ENCODE data around the gene SKIC2.

The SKIC2 gene

GRCh38 chr6:31954511-31954910 is 4.5 kb upstream of the SKIC2 start:
- no peak overlapping the region for H3K27ac ChIP-seq (ENCODE audit: low read length)
- no peaks in the 10 kb centered on the region for H3K9me3 ChIP-seq (ENCODE audit: control insufficient read depth in 2 of 2, low read length in 2 of 2)
- H3K4me3 ChIP-seq (ENCODE audit: low read length in 2 of 2): no peak overlapping the region
- H3K4me1 ChIP-seq (ENCODE audit: control insufficient read depth, insufficient read depth, low read length): peaks cover 16% of the 10 kb centered on the region
- H3K9ac ChIP-seq (ENCODE audit: low read length in 2 of 2): no peak overlapping the region
- H3K27me3 ChIP-seq (ENCODE audit: control insufficient read depth in 1 of 2, insufficient read depth in 2 of 2, low read length in 2 of 2): no peaks in the 10 kb centered on the region
- peaks cover 44 to 45% of the 10 kb centered on the region in 2 donors for H3K36me3 ChIP-seq (ENCODE audit: control insufficient read depth in 2 of 2, insufficient read depth in 2 of 2, low read length in 2 of 2)

DNA sequence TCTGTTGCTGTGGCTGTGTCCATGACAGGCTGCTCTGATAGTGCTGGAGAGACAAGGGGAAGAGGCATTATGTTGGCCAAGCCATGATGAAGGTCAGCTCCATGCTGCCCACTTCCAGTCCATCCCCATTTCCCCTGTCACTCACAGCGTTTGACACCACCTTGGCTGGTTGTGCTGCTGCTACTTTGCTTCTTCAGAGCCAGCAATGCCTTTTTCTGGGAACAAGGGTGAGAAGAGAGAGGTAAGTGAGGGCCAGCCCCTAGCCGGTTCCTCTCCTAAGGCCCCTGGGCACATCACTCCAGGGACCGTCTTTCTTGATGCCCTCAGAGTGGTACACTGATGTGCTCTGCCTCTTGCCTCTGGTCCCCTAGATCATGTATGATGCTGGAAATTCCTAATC is 2.2 kb upstream of the SKIC2 start:
- H3K9ac ChIP-seq (ENCODE audit: low read length in 2 of 2): peak overlapping the region in 1 of 2 donors; percentile 51
- H3K9me3 ChIP-seq (ENCODE audit: control insufficient read depth in 2 of 2, low read length in 2 of 2): no peaks in the 10 kb centered on the region
- no peak overlapping the region for H3K27ac ChIP-seq (ENCODE audit: low read length)
- no peak overlapping the region for H3K4me3 ChIP-seq (ENCODE audit: low read length in 2 of 2)
- H3K4me1 ChIP-seq (ENCODE audit: control insufficient read depth, insufficient read depth, low read length): peaks cover 21% of the 10 kb centered on the region
- no peaks in the 10 kb centered on the region for H3K27me3 ChIP-seq (ENCODE audit: control insufficient read depth in 1 of 2, insufficient read depth in 2 of 2, low read length in 2 of 2)
- peaks cover 52% of the 10 kb centered on the region in 2 donors for H3K36me3 ChIP-seq (ENCODE audit: control insufficient read depth in 2 of 2, insufficient read depth in 2 of 2, low read length in 2 of 2)

DNA sequence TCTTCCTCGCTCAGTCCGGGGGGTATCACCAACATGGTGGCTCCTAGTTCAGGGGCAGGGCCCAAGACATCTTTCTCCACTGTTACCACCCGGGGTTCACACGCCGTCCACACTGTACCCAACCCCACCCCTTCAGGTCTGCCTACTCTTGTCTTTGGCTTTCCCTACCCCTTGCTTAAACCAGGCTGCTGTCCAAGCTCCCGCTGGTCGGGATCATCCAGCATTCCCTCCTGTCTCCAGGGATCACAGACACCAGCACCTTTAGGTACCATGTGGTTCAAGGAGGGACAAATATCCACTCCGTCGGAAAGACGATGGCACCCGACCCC is 599 bp upstream of the SKIC2 start:
- peak overlapping the region; percentile 91 to 99 for H3K9ac ChIP-seq (ENCODE audit: low read length in 2 of 2)
- H3K4me1 ChIP-seq (ENCODE audit: control insufficient read depth, insufficient read depth, low read length): peaks cover 21% of the 10 kb centered on the region
- H3K27ac ChIP-seq (ENCODE audit: low read length): peak overlapping the region; percentile 92
- no peaks in the 10 kb centered on the region for H3K27me3 ChIP-seq (ENCODE audit: control insufficient read depth in 1 of 2, insufficient read depth in 2 of 2, low read length in 2 of 2)
- H3K4me3 ChIP-seq (ENCODE audit: low read length in 2 of 2): peak overlapping the region; percentile 86 to 100
- H3K9me3 ChIP-seq (ENCODE audit: control insufficient read depth in 2 of 2, low read length in 2 of 2): no peaks in the 10 kb centered on the region
- peaks cover 53 to 54% of the 10 kb centered on the region in 2 donors for H3K36me3 ChIP-seq (ENCODE audit: control insufficient read depth in 2 of 2, insufficient read depth in 2 of 2, low read length in 2 of 2)

- no peaks in the 10 kb centered on the region for H3K9me3 ChIP-seq (ENCODE audit: control insufficient read depth in 2 of 2, low read length in 2 of 2)
- no peak overlapping the region for H3K27ac ChIP-seq (ENCODE audit: low read length)
- no peak overlapping the region for H3K9ac ChIP-seq (ENCODE audit: low read length in 2 of 2)
- peaks cover 47 to 57% of the 10 kb centered on the region in 2 donors for H3K36me3 ChIP-seq (ENCODE audit: control insufficient read depth in 2 of 2, insufficient read depth in 2 of 2, low read length in 2 of 2)
- peaks cover 21% of the 10 kb centered on the region for H3K4me1 ChIP-seq (ENCODE audit: control insufficient read depth, insufficient read depth, low read length)
- H3K27me3 ChIP-seq (ENCODE audit: control insufficient read depth in 1 of 2, insufficient read depth in 2 of 2, low read length in 2 of 2): no peaks in the 10 kb centered on the region
- H3K4me3 ChIP-seq (ENCODE audit: low read length in 2 of 2): no peak overlapping the region
Measured at GRCh38 chr6:31961616-31962015, 2.6 kb downstream of the SKIC2 start.

GRCh38 chr6:31963921-31964320 is 4.9 kb downstream of the SKIC2 start:
- Histone ChIP-seq H3K36me3 (ENCODE audit: control insufficient read depth in 2 of 2, insufficient read depth in 2 of 2, low read length in 2 of 2) (peaks cover 59 to 71% of the 10 kb centered on the region in 2 donors), H3K9me3 (ENCODE audit: control insufficient read depth in 2 of 2, low read length in 2 of 2) (no peaks in the 10 kb centered on the region), H3K27me3 (ENCODE audit: control insufficient read depth in 1 of 2, insufficient read depth in 2 of 2, low read length in 2 of 2) (no peaks in the 10 kb centered on the region), H3K27ac (ENCODE audit: low read length) (no peak overlapping the region), H3K4me3 (ENCODE audit: low read length in 2 of 2) (no peak overlapping the region), H3K9ac (ENCODE audit: low read length in 2 of 2) (no peak overlapping the region), H3K4me1 (ENCODE audit: control insufficient read depth, insufficient read depth, low read length) (peaks cover 11% of the 10 kb centered on the region)

DNA sequence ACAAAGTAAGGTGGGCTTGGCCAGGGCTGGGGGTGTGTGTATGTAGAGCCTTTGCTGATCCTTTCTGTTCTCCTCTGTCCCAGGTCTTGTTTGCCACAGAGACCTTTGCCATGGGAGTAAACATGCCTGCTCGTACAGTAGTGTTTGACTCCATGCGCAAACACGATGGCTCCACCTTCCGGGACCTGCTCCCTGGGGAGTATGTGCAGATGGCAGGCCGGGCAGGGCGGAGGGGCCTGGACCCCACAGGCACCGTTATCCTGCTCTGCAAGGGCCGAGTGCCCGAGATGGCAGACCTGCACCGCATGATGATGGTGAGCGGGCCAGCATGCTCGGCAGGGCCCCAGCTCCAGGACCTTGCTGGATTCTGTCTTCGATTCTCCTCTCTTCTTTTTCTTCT is 6.7 kb downstream of the SKIC2 start:
- Histone ChIP-seq H3K36me3 (ENCODE audit: control insufficient read depth in 2 of 2, insufficient read depth in 2 of 2, low read length in 2 of 2) (peaks cover 64 to 77% of the 10 kb centered on the region in 2 donors), H3K27me3 (ENCODE audit: control insufficient read depth in 1 of 2, insufficient read depth in 2 of 2, low read length in 2 of 2) (no peaks in the 10 kb centered on the region), H3K27ac (ENCODE audit: low read length) (no peak overlapping the region), H3K9ac (ENCODE audit: low read length in 2 of 2) (no peak overlapping the region), H3K9me3 (ENCODE audit: control insufficient read depth in 2 of 2, low read length in 2 of 2) (no peaks in the 10 kb centered on the region), H3K4me3 (ENCODE audit: low read length in 2 of 2) (no peak overlapping the region), H3K4me1 (ENCODE audit: control insufficient read depth, insufficient read depth, low read length) (peaks cover 15% of the 10 kb centered on the region)

DNA sequence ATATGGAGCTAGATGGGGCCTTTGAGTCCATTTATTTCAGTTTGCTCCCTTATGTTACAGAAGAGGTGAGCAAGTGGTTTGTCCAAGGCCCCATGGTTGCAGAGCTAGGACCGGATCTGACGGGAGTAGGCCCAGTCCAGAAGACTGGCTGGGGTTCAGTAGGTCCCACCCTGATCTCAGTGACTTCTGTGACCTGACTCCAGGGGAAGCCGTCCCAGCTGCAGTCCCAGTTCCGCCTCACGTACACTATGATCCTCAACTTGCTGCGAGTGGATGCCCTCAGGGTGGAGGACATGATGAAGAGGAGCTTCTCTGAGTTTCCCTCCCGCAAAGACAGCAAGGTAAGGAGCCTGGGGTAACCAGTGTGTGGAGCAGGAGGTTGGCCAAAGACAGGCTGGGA is 7.5 kb downstream of the SKIC2 start:
- Histone ChIP-seq H3K4me1 (ENCODE audit: control insufficient read depth, insufficient read depth, low read length) (peaks cover 23% of the 10 kb centered on the region), H3K36me3 (ENCODE audit: control insufficient read depth in 2 of 2, insufficient read depth in 2 of 2, low read length in 2 of 2) (peaks cover 56 to 69% of the 10 kb centered on the region in 2 donors), H3K9ac (ENCODE audit: low read length in 2 of 2) (no peak overlapping the region), H3K27ac (ENCODE audit: low read length) (no peak overlapping the region), H3K9me3 (ENCODE audit: control insufficient read depth in 2 of 2, low read length in 2 of 2) (no peaks in the 10 kb centered on the region), H3K27me3 (ENCODE audit: control insufficient read depth in 1 of 2, insufficient read depth in 2 of 2, low read length in 2 of 2) (no peaks in the 10 kb centered on the region), H3K4me3 (ENCODE audit: low read length in 2 of 2) (no peak overlapping the region)

- Histone ChIP-seq H3K4me3 (ENCODE audit: low read length in 2 of 2) (no peak overlapping the region), H3K36me3 (ENCODE audit: control insufficient read depth in 2 of 2, insufficient read depth in 2 of 2, low read length in 2 of 2) (peaks cover 49 to 61% of the 10 kb centered on the region in 2 donors), H3K9ac (ENCODE audit: low read length in 2 of 2) (no peak overlapping the region), H3K9me3 (ENCODE audit: control insufficient read depth in 2 of 2, low read length in 2 of 2) (no peaks in the 10 kb centered on the region), H3K27me3 (ENCODE audit: control insufficient read depth in 1 of 2, insufficient read depth in 2 of 2, low read length in 2 of 2) (no peaks in the 10 kb centered on the region), H3K27ac (ENCODE audit: low read length) (no peak overlapping the region), H3K4me1 (ENCODE audit: control insufficient read depth, insufficient read depth, low read length) (peaks cover 29% of the 10 kb centered on the region)
Measured at GRCh38 chr6:31966997-31967925, 8.3 kb downstream of the SKIC2 start.

DNA sequence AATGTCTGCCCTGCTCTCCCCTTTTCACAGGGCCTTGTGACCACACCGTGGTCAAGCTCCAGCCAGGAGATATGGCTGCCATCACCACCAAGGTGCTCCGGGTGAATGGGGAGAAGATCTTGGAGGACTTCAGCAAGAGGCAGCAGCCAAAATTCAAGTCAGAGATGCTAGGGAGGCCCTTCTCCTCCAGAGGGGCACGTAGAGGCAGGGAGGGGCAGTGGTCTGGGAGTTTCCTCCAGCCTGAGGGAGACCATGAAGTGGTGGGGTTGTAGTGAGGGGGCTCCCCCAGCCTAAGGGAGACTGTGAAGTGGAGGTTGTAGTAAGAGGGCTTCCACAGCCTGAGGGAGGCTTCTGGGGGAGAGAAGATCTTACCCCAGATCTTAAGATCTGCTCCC is 8.9 kb downstream of the SKIC2 start:
- Histone ChIP-seq H3K9me3 (ENCODE audit: control insufficient read depth in 2 of 2, low read length in 2 of 2) (no peaks in the 10 kb centered on the region), H3K27ac (ENCODE audit: low read length) (no peak overlapping the region), H3K9ac (ENCODE audit: low read length in 2 of 2) (no peak overlapping the region), H3K27me3 (ENCODE audit: control insufficient read depth in 1 of 2, insufficient read depth in 2 of 2, low read length in 2 of 2) (no peaks in the 10 kb centered on the region), H3K36me3 (ENCODE audit: control insufficient read depth in 2 of 2, insufficient read depth in 2 of 2, low read length in 2 of 2) (peaks cover 43 to 54% of the 10 kb centered on the region in 2 donors), H3K4me3 (ENCODE audit: low read length in 2 of 2) (no peak overlapping the region), H3K4me1 (ENCODE audit: control insufficient read depth, insufficient read depth, low read length) (peaks cover 35% of the 10 kb centered on the region)

- Histone ChIP-seq H3K27me3 (ENCODE audit: control insufficient read depth in 1 of 2, insufficient read depth in 2 of 2, low read length in 2 of 2) (no peaks in the 10 kb centered on the region), H3K4me1 (ENCODE audit: control insufficient read depth, insufficient read depth, low read length) (peaks cover 39% of the 10 kb centered on the region)
Measured at GRCh38 chr6:31968326-31968725, 9.4 kb downstream of the SKIC2 start.

More at GRCh38 chr6:31968326-31968725, 9.4 kb downstream of the SKIC2 start:
- H3K36me3 ChIP-seq (ENCODE audit: control insufficient read depth in 2 of 2, insufficient read depth in 2 of 2, low read length in 2 of 2): peaks cover 39 to 52% of the 10 kb centered on the region in 2 donors
- no peak overlapping the region for H3K27ac ChIP-seq (ENCODE audit: low read length)
- no peak overlapping the region for H3K9ac ChIP-seq (ENCODE audit: low read length in 2 of 2)
- H3K4me3 ChIP-seq (ENCODE audit: low read length in 2 of 2): no peak overlapping the region
- H3K9me3 ChIP-seq (ENCODE audit: control insufficient read depth in 2 of 2, low read length in 2 of 2): no peaks in the 10 kb centered on the region

Measured in stomach smooth muscle (tissue), 2 donors.